ENCODE data around the gene ARHGAP44. TPM values are rescaled to one million over a fixed set of nuclear protein-coding genes. Genes with fewer than 3 reads are reported as not detected.

ARHGAP44 gene
- total and polyA plus RNA-seq, 2 of the 4 experiments (the other 2 are of a cell fraction) = 0.54 to 1.0 TPM

DNA sequence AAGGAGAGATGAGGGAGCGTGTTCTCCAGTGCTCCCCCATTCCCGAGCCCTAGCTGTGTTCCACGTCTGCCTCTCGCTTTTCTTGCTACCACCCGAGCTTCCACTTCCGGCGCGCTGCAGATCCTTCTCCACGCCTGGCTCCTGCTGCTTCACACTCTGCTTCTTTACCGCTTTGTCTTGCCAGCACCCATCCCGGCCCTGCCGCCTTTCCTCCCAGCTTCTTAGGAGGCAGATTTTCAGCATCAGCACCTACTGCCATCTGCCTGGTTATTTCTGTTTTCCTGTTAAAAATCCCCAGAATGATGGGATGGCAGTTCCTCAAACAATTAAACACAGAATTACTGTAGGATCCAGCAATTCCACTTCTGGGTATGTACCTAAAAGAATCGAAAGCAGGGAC lies 163.9 kb downstream of the ARHGAP44 start:
- TF ChIP-seq NFE2L2 (IDR thresholded peaks at IDR 0.05; ENCODE audit: low read depth, low read length) (no peak), RAD21 (IDR thresholded peaks at IDR 0.05; ENCODE audit: low read length) (no peak), BHLHE40 (IDR thresholded peaks at IDR 0.05; ENCODE audit: low read depth, low read length) (no peak), MAFK (IDR thresholded peaks at IDR 0.05; ENCODE audit: low read depth, low read length) (no peak), MAZ (IDR thresholded peaks at IDR 0.05; ENCODE audit: borderline replicate concordance, low read depth, low read length) (no peak), POLR2A (IDR thresholded peaks at IDR 0.05; ENCODE audit: low read depth, low read length) (no peak), CHD1 (IDR thresholded peaks at IDR 0.05; ENCODE audit: low read depth, low read length) (no peak), FOS (IDR thresholded peaks at IDR 0.05; ENCODE audit: low read depth, low read length) (no peak), CEBPB (IDR thresholded peaks at IDR 0.05; ENCODE audit: low read depth, low read length) (no peak), RFX5 (IDR thresholded peaks at IDR 0.05; ENCODE audit: low read depth, low read length) (no peak), RCOR1 (IDR thresholded peaks at IDR 0.05; ENCODE audit: insufficient replicate concordance, low read length) (no peak), SMC3 (IDR thresholded peaks at IDR 0.05; ENCODE audit: low read depth, low read length) (no peak), MXI1 (IDR thresholded peaks at IDR 0.05; ENCODE audit: borderline replicate concordance, low read depth, low read length) (no peak)
- TF ChIP-seq, protein P1, sequence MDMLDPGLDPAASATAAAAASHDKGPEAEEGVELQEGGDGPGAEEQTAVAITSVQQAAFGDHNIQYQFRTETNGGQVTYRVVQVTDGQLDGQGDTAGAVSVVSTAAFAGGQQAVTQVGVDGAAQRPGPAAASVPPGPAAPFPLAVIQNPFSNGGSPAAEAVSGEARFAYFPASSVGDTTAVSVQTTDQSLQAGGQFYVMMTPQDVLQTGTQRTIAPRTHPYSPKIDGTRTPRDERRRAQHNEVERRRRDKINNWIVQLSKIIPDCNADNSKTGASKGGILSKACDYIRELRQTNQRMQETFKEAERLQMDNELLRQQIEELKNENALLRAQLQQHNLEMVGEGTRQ (IDR thresholded peaks at IDR 0.05; ENCODE audit: low read depth, low read length) = no peak
- TF ChIP-seq, protein P2, sequence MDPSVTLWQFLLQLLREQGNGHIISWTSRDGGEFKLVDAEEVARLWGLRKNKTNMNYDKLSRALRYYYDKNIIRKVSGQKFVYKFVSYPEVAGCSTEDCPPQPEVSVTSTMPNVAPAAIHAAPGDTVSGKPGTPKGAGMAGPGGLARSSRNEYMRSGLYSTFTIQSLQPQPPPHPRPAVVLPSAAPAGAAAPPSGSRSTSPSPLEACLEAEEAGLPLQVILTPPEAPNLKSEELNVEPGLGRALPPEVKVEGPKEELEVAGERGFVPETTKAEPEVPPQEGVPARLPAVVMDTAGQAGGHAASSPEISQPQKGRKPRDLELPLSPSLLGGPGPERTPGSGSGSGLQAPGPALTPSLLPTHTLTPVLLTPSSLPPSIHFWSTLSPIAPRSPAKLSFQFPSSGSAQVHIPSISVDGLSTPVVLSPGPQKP (IDR thresholded peaks at IDR 0.05; ENCODE audit: borderline replicate concordance, low read depth, low read length) = no peak
- TF ChIP-seq, protein P3, sequence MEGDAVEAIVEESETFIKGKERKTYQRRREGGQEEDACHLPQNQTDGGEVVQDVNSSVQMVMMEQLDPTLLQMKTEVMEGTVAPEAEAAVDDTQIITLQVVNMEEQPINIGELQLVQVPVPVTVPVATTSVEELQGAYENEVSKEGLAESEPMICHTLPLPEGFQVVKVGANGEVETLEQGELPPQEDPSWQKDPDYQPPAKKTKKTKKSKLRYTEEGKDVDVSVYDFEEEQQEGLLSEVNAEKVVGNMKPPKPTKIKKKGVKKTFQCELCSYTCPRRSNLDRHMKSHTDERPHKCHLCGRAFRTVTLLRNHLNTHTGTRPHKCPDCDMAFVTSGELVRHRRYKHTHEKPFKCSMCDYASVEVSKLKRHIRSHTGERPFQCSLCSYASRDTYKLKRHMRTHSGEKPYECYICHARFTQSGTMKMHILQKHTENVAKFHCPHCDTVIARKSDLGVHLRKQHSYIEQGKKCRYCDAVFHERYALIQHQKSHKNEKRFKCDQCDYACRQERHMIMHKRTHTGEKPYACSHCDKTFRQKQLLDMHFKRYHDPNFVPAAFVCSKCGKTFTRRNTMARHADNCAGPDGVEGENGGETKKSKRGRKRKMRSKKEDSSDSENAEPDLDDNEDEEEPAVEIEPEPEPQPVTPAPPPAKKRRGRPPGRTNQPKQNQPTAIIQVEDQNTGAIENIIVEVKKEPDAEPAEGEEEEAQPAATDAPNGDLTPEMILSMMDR (conservative IDR thresholded peaks at IDR 0.05; ENCODE audit: low read depth, low read length) = no peak
- ChIA-PET CTCF (no interaction called here), POLR2A (ENCODE audit: unreplicated experiment) (no interaction called here)
- H3K23ac ChIP-seq (ENCODE audit: low read depth, low read length) = no peak overlapping the region
- H2BK120ac ChIP-seq (ENCODE audit: low read depth, low read length) = no peak overlapping the region
- WGBS, 2 experiments (ENCODE audit: extremely low coverage in 2 of 2, insufficient read length in 1 of 2) = 93% methylated on average over 3 of the region's 13 CpGs; no CpG with 5 or more reads in 1 of the 2 experiments
- H3K36me3 ChIP-seq (ENCODE audit: control insufficient read depth, insufficient read depth, low read length) = no peaks in the 10 kb centered on the region
- no peak overlapping the region for H2BK15ac ChIP-seq (ENCODE audit: low read depth, low read length)
- no peak overlapping the region for H2BK20ac ChIP-seq (ENCODE audit: low read depth, low read length)
- H3K27me3 ChIP-seq (ENCODE audit: control insufficient read depth, insufficient read depth, low read length) = no peaks in the 10 kb centered on the region
- no peak overlapping the region for H3K27ac ChIP-seq (ENCODE audit: insufficient read depth, low read length)
- H3K4me2 ChIP-seq (ENCODE audit: low read depth, low read length) = no peak overlapping the region
- no peaks in the 10 kb centered on the region for H3K79me1 ChIP-seq (ENCODE audit: low read depth in 1 of 2, low read length in 2 of 2)
- no peak overlapping the region for H3K4me3 ChIP-seq (ENCODE audit: insufficient read depth, low read depth, low read length)
- H2BK5ac ChIP-seq (ENCODE audit: low read depth, low read length, poor library complexity, severe bottlenecking) = no peak overlapping the region
- DNase-seq (no peak), ATAC-seq (ENCODE audit: low read depth) (no peak)
- H3K9me3 ChIP-seq (ENCODE audit: control insufficient read depth, insufficient read depth, low read length) = no peaks in the 10 kb centered on the region
- no peak overlapping the region for H4K8ac ChIP-seq (ENCODE audit: low read depth in 2 of 2, low read length in 2 of 2)
- no peak overlapping the region for H3K4ac ChIP-seq (ENCODE audit: low read depth, low read length)
- no peak overlapping the region for H4K91ac ChIP-seq (ENCODE audit: insufficient read depth, low read depth, low read length)
- intact Hi-C loops (cut with micrococcal nuclease) (no loop called here), dilution Hi-C loops (cut with HindIII; ENCODE audit: low sequenced_read_pairs, unreplicated experiment) (no loop called here), in situ Hi-C loops (cut with MboI; ENCODE audit: low sequenced_read_pairs) (no loop called here)
- no peaks in the 10 kb centered on the region for H3K4me1 ChIP-seq (ENCODE audit: control insufficient read depth, insufficient read depth, low read length)
- no peak overlapping the region for H4K5ac ChIP-seq (ENCODE audit: low read depth, low read length)
- no peak overlapping the region for H2AFZ ChIP-seq (replicated peaks; ENCODE audit: low read length, poor library complexity)
- H3K56ac ChIP-seq (ENCODE audit: extremely low read depth, insufficient read depth, low read length) = no peak overlapping the region
- H3K18ac ChIP-seq (ENCODE audit: low read depth, low read length) = no peak overlapping the region
- BruUV-seq (replicated peaks) = no TSS peak
- no peak overlapping the region for H2AK5ac ChIP-seq (ENCODE audit: low read depth, low read length)
- no peak overlapping the region for H3K14ac ChIP-seq (replicated peaks; ENCODE audit: low read depth, low read length)
- H4K20me1 ChIP-seq (ENCODE audit: insufficient read depth, low read length) = no peaks in the 10 kb centered on the region
- no peak overlapping the region for H2AK9ac ChIP-seq (replicated peaks; ENCODE audit: low read depth, low read length, poor library complexity)
- H3K9me1 ChIP-seq (ENCODE audit: insufficient read depth, low read length) = no peaks in the 10 kb centered on the region
- H3K9ac ChIP-seq (ENCODE audit: low read depth, low read length) = no peak overlapping the region

Data from IMR-90 (cell line).